Duodenal mucosa (tissue), 2 donors: ENCODE data around the gene MAOB.
A peak's percentile ranks its signal among the peaks of the same experiment; 100 is the strongest.
"Not testable (repeated sequence)": the region's sequence is repeated elsewhere in the genome, so short reads cannot be mapped to it uniquely, and the experiment has no call there.

Experiments used
- H3K27ac ChIP-seq: one replicate; pipeline ENCODE4 v1.7.0; 2013; ENCODE audit warnings: low read depth, low read length
- H3K27me3 ChIP-seq, 2 donors: one replicate each; pipeline ENCODE4 v1.7.0; 2013; ENCODE audit warnings: low read length in 2 of 2, control low read depth in 1 of 2; ENCODE audit not compliant: insufficient read depth in 2 of 2, control insufficient read depth in 1 of 2
- H3K36me3 ChIP-seq, 2 donors: one replicate each; pipeline ENCODE4 v1.7.0; 2013; ENCODE audit warnings: low read length in 2 of 2, control low read depth in 1 of 2; ENCODE audit not compliant: insufficient read depth in 2 of 2, control insufficient read depth in 1 of 2
- H3K4me1 ChIP-seq, 2 donors: one replicate each; pipeline ENCODE4 v1.7.0; 2013; ENCODE audit warnings: low read length in 2 of 2, control low read depth in 1 of 2; ENCODE audit not compliant: insufficient read depth in 2 of 2, control insufficient read depth in 1 of 2
- H3K4me3 ChIP-seq, 2 donors: one replicate each; pipeline ENCODE4 v1.7.0; 2013; ENCODE audit warnings: low read length in 2 of 2, low read depth in 1 of 2
- H3K9ac ChIP-seq, 2 donors: one replicate each; pipeline ENCODE4 v1.7.0; 2013; ENCODE audit warnings: low read length in 2 of 2, low read depth in 1 of 2
- H3K9me3 ChIP-seq, 2 donors: one replicate each; pipeline ENCODE4 v1.7.0; 2013; ENCODE audit warnings: low read length in 2 of 2, control low read depth in 1 of 2; ENCODE audit not compliant: control insufficient read depth in 1 of 2

MAOB gene

DNA sequence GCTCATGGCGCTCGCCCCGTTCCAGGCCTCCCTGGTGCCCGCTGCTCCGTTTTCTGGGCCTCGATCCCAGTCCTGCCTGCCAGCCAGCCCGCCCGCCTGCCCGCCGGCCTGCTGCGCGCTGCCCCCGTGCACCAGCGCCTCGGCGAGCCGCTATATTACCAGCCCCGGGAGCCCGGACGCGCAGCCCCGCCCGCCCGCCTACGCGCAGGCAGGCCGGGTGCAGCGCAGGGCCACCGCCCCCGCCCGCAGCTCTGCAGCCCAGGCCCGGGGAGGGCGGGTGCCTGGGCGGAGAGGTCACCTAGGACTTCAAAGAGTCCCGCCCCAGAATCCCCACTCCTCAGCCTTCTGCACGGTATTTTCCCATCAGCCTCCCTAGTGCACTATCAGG lies at the start of gene MAOB:
MAOB (minus strand) TSS at position 157 of the 388 bp plus-strand sequence; CDS start at position 6, 151 bp downstream.
- H3K4me1 ChIP-seq: peaks cover 9% of the 10 kb centered on the region in 2 donors
- H3K4me3 ChIP-seq: peak within 1 kb of the TSS; percentile 56 to 57
- peak within 1 kb of the TSS; percentile 25 to 33 for H3K9ac ChIP-seq
- H3K9me3 ChIP-seq: no peaks in the 10 kb centered on the region
- H3K36me3 ChIP-seq: no peaks in the 10 kb centered on the region
- H3K27me3 ChIP-seq: no peaks in the 10 kb centered on the region
- peak within 1 kb of the TSS; percentile 42 for H3K27ac ChIP-seq

DNA sequence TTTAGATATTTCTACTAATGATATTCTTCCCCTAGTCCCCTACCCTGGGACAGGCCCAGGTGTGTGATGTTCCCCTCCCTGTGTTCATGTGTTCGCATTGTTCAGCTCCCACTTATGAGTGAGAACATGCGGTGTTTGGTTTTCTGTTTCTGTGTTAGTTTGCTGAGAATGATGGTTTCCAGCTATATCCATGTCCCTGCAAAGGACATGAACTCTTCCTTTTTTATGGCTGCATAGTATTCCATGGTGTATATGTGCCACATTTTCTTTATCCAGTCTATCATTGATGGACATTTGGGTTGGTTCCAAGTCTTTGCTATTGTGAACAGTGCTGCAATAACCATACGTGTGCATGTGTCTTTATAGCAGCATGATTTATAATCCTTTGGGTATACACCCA lies 39.8 kb upstream of the MAOB start:
- not testable (repeated sequence) for H3K36me3 ChIP-seq, H3K4me3 ChIP-seq, H3K9ac ChIP-seq, H3K9me3 ChIP-seq, H3K4me1 ChIP-seq, H3K27me3 ChIP-seq, H3K27ac ChIP-seq

DNA sequence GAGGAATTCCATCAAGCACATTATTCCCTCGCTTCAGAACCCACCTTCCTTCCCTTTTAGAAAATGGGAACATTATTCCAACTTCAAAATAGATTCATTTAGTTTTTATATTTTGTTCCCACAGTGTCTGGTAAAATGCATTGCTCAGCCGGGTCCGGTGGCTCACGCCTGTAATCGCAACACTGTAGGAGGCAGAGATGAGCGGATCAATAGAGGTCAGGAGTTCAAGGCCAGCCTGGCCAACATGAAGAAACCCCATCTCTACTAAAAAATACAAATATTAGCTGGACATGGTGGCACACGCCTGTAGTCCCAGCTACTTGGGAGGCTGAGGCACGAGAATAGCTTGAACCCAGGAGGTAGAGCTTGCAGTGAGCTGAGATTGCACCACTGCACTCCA lies 28.5 kb upstream of the MAOB start:
- not testable (repeated sequence) for H3K27me3 ChIP-seq, H3K36me3 ChIP-seq, H3K4me3 ChIP-seq, H3K9me3 ChIP-seq, H3K27ac ChIP-seq, H3K9ac ChIP-seq, H3K4me1 ChIP-seq

DNA sequence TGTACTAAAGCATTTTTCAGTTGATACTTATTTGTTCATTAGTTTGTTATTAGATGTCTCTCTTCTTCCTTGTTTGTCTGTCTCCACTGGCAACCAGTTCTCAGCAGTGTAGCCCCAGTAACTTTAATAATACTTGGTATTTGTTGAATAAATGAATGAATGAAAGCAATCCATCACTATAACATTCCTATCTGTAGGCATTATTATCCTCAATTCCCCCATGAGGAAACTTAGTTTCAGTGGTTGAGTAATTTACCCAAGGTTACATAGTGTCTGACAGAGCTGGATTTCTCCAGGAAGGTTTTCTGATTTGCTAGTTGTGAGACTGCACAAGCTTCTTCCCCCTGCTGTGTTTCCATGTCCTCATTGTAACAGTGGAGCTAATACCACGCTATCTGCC lies 27.8 kb upstream of the MAOB start:
- Histone ChIP-seq H3K27ac (no peak overlapping the region), H3K36me3 (no peaks in the 10 kb centered on the region), H3K27me3 (no peaks in the 10 kb centered on the region), H3K4me3 (no peak overlapping the region), H3K9ac (no peak overlapping the region), H3K4me1 (no peaks in the 10 kb centered on the region), H3K9me3 (no peaks in the 10 kb centered on the region)

DNA sequence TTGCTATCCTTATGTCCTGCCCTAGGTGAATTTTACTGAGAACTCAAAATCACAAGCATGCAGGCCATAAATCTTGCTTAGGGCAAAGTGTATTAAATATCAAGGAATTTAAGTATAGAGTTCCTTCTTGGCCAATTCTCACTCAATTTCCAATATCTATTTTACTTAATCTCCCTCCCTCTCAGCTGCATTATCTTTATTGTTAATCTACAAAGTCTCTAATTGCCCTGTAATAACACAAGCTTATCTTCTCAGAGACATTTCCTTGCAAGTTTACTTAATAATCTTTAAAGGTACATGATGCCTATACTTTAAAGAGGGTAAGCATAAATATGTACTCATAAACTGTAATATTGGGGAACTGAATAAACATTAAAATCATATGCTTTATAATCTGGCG lies 26.9 kb upstream of the MAOB start:
- H3K27ac ChIP-seq: no peak overlapping the region
- H3K9me3 ChIP-seq: no peaks in the 10 kb centered on the region
- no peak overlapping the region for H3K9ac ChIP-seq
- no peaks in the 10 kb centered on the region for H3K4me1 ChIP-seq
- H3K27me3 ChIP-seq: no peaks in the 10 kb centered on the region
- no peaks in the 10 kb centered on the region for H3K36me3 ChIP-seq
- no peak overlapping the region for H3K4me3 ChIP-seq

DNA sequence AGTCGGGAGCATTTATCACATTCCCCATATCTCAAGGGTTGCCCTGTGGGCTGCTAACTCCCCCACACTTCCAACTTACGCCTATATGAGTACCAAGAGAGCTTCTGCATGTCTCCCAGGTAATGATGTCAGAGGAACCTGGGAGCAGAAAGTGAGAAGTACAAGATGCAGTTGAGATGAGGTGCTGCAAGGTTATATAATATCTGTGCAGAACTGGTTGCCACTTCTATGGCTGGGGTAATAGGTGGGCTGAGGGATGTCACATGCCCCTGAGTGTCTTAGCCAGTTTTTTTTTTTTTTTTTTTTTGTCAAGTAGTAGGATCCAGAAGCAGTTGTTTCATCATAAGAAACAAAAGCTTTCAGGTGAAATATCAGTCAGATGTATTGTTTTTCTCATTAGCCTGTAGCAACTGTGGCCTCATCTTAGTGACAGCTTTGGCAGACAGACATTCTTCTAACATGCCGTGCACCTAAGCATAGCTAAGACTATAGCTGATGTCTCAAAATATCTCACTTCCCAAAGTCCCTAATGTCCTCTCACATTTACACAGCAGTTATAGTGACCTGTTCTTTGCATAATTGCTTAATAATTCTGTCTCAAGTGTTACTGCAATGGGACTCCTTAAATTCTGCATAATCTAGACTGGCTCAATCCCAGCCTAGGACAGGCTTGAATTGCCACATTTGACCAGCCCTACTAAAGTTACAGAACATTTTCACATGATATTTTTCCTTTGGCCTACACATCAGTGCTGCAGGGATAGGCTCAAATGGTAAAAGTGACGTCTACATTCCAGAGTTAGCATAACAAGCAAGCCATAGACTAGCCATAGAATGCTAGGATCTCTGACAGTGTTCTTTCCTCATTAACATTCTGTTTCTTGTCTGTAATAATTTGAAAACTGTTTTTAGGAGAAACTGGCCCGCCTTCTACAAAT lies 17.9 kb upstream of the MAOB start:
- Histone ChIP-seq H3K27me3 (no peaks in the 10 kb centered on the region), H3K9ac (no peak overlapping the region), H3K36me3 (no peaks in the 10 kb centered on the region), H3K9me3 (no peaks in the 10 kb centered on the region), H3K4me1 (peaks cover 0 to 4% of the 10 kb centered on the region in 2 donors), H3K4me3 (no peak overlapping the region), H3K27ac (no peak overlapping the region)

DNA sequence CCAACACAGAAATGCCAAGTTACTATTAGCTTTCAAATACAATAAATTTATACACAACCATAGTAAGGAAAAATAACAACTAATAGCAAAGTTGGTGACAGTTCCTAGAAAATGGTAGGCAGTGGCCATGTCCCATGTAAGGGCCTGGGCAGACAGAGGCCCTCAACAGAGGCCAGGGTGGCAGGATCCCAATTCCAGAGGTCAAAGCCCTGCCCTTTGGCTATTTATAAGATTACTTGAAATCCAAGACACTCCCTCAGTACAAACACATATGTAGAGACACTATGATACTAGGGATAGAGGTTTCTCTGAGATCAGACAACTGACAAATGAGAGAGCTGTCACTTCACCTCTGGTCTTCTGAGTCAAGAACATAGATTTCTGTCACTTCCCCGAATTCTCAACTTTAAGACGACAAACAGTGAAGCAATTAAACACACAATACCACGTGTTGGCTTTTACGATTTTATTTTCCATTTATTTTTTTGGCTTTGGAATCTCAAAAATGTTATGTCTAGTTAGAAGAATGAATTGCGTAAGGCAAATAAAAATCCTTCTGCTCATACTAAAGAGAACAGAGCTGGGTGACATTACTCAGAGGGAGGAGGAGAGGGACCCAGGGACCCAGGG lies 16.3 kb upstream of the MAOB start:
- Histone ChIP-seq H3K27ac (no peak overlapping the region), H3K27me3 (no peaks in the 10 kb centered on the region), H3K36me3 (no peaks in the 10 kb centered on the region), H3K9ac (no peak overlapping the region), H3K9me3 (no peaks in the 10 kb centered on the region), H3K4me3 (no peak overlapping the region), H3K4me1 (peaks cover 0 to 4% of the 10 kb centered on the region in 2 donors)

DNA sequence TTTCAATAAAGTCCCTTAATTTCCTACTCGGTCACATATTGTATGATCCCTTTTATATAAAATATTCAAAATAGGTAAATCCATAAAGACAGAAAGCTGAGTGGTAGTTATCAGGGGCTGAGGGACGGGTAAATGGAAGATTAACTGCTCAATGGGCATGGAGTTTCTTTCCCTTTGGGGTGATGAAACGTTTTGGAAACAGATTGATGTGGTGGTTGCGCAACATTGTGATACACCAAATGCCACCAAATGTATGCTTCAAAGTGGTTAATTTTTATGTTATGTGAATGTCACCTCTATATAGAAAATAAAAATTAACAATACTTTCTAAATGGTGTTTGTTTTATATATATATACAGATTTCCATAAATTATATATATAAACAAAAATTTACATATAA lies 15.0 kb upstream of the MAOB start:
- H3K9me3 ChIP-seq: no peaks in the 10 kb centered on the region
- no peaks in the 10 kb centered on the region for H3K27me3 ChIP-seq
- no peak overlapping the region for H3K27ac ChIP-seq
- H3K9ac ChIP-seq: no peak overlapping the region
- no peak overlapping the region for H3K4me3 ChIP-seq
- peaks cover 0 to 4% of the 10 kb centered on the region in 2 donors for H3K4me1 ChIP-seq
- H3K36me3 ChIP-seq: no peaks in the 10 kb centered on the region

DNA sequence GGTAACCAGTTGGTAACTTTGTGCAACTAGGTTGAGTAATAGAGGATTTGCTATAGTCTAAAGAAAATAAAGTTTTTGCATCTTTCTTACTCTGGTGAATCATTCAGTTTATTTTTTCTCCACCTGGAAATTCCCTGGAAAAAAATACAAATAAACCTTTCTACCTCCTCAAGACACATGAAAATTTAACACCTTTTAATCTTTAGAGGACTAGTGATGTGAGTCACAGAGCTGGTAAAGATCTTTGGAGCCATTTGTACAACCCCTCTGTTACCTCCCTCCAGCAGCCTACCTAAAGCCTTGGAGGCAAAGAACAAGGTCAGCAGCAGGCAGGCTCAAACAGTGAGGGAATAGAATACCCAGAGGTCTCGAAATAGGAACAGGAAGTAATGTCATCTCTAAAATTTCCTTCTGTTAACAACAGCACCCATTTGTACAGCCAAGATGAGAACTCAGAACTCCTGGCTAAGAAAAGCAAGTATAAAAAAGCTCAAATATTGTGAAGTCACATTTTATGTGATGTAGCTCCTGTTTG lies 10.2 kb upstream of the MAOB start:
- Histone ChIP-seq H3K9ac (no peak overlapping the region), H3K27me3 (no peaks in the 10 kb centered on the region), H3K4me3 (no peak overlapping the region), H3K4me1 (no peaks in the 10 kb centered on the region), H3K36me3 (no peaks in the 10 kb centered on the region), H3K9me3 (no peaks in the 10 kb centered on the region), H3K27ac (no peak overlapping the region)

DNA sequence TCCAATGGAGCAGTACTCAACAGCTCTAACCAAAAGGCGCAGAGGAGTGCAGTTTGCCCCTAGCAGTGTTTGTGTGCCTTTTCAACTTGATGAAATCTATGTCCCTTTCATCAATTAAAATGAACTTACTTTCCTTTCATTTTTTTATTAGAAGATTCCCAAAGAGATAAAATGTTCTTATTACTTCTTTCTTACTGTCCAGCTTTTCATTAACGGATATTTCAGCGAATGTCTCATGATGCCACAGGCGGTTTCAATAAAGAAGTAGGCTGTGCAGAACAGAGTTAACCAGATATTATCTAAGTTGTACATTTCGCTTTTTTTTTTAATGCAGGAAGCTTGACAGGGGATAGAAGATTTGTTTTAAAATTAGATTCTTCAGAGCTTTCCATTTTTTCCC lies 3.4 kb upstream of the MAOB start:
- Histone ChIP-seq H3K27ac (no peak overlapping the region), H3K27me3 (no peaks in the 10 kb centered on the region), H3K4me1 (peaks cover 0 to 5% of the 10 kb centered on the region in 2 donors)

More for the DNA sequence above, 3.4 kb upstream of the MAOB start:
- no peak overlapping the region for H3K9ac ChIP-seq
- H3K36me3 ChIP-seq: no peaks in the 10 kb centered on the region
- no peaks in the 10 kb centered on the region for H3K9me3 ChIP-seq
- no peak overlapping the region for H3K4me3 ChIP-seq
